Fibroblast of skin of back (primary cell): ENCODE measurements around the gene RXRG.

Experiments used
- DNase-seq: peaks from one replicate; pipeline ENCODE4 v3.0.0-alpha.2; 2013

Gene RXRG

DNA sequence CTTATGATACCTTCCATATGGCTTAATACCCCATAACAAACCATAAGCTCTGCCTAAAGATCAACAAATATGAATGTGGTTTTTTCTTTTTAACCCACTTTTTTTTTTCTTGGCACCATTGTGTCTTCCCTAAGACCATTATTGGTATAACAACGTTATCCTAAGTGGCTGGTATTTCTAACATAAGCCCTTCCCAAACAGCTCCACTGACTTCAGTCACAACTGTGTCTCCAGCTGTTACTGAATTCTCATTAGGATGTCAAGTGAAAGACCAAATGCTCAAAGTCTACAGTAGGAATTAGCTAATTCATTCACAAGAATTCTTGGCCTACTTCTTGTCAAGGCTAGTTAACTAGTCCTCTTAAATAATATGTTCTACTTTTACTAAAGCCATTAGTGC lies 4.2 kb upstream of the RXRG start:
- no peak for DNase-seq

DNA sequence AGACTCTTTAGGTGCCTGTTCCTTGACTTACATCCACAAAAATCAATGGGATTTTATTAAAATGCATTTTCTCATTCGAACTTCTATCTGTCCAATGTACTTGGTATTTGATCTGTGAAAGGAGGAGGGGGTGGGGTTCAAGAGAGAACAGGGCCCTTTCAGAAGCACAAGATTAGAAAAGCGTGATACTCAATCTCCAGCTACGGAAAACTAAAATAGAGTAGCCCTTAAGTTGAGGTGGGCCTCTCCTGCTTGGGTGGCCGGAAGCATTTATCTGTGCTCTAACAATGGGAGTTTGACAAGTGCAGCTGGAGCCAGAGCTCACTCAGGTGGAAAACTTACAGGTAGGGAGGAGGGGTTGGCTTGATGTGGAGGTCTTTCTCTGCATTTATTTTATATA lies 462 bp upstream of the RXRG start:
- DNase-seq = no peak

DNA sequence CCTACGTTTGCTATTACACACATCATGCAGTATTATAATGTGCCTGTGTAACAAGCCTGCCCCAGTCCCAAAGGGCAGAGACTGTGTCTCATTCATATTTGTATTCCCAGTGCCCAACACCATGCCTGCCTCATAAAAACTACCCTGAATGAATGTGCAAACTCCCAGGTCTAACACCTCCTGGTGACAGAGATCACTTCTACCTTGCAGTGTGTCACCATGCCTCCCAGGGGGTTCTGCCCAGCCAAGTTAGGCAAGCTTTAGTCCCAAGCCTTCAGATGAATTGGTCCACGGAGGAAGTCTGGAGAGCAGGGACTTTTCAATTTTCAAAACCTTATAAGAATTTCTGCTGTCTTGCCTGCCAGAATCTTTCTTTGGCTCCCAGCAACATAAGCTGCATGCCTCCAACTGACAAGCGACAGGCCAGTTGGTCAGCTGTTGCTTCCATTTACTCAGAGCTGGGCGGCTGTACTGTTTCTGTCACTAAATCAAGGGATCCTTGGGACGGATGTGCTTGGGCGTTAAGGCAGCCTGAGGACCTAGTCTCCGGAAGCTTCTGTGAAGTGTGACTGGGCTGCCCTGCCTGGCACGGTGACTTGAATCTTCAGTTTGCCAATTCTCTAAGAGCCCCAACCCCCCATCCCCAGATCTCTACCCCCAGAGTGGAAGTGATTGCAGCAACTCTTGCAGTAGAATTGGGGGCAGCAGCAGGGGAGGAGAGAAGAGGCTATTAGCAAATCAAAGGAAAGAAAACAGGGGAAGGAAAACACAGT lies 1.2 kb downstream of the RXRG start:
- DNase-seq = no peak

DNA sequence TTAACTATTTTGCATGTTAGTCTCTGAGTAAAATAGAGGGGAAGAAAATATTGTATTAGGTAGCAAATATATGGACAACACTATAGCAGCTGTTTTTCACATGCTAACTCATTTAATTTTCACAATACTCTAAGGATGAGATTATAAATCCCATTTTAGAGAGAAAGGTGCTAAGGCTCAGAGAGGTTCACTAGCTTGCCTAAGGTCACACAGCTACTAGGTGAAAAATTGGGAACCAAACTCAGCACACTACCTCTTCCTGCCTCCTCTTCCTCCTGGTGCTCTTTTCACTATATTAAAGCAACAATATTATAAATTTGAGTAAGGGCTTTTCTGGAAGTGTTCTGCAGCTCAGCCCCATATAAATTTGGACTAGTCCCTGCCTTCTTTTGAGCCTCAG lies 2.3 kb downstream of the RXRG start:
- no peak for DNase-seq

DNA sequence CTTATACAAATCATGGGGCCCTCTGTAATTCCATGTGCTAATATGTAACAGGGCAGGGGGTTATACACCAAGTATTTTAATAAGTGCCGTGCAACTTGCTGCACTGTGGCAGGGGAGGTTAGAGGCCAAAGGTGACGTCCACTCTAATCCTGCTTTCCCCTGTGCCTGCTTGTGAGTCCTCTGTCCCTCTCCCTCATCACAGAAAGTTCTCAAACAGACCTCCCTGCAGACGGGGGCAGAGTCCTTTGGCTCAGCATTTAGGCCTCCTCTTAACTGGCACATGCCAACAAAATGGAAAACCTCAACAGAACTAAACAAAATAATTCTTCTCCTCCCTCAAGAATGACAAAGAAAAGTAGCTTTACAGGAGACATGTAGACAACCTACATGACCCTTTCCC lies 2.9 kb downstream of the RXRG start:
- no peak for DNase-seq

DNA sequence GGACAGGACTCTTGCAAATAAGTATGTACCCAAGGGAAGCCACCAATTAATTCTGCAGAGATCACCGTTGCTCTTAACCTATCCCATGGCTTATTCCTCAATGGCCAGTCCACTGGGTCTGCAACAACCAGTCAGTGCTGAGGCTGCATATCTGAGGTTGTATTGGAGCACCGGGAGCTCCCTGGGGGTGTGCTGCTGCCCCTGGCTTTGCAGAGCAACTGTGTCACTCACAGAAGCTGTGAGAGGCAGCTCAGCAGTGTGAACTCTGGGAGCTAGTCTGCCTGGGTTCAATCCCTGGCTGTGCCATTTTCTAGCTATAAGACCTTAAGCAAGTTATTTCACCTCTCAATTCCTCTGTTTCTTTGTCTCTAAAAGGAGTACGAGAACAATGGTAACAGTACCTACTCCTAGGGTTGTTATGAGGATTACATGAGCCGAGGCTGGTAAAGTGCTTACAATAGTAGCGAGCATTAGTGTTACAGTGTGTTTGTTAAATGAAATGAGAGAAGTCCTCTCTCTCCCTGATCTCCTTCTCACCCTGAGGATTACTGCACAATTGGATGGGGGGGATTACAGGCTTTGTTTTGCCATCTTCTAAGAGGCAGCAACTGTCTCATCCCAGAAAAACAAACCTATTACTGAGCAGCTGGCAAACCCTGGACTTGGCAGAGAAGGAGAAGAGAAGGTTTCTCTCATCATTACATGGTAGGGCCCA lies 3.6 kb downstream of the RXRG start:
- no peak for DNase-seq

DNA sequence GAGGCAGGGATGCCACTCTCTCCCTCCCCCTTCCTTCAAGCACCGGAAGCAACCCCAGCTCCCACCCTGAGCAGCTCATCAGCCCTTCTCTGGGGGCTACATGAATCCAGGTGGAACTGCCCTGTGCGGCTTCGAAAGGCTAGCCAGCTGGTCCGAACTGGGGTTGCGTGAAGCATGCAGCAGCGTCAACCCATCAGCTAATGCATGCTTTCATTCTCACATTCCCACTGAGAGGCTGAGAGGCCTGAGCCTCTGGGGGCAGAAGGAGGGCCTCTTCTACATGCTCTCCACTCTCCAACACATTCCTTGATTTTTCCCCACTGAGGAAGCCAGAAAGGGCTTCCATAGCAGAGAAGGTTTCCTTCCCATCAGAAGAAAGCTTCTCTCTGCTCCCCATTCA lies 5.6 kb downstream of the RXRG start:
- DNase-seq = no peak

DNA sequence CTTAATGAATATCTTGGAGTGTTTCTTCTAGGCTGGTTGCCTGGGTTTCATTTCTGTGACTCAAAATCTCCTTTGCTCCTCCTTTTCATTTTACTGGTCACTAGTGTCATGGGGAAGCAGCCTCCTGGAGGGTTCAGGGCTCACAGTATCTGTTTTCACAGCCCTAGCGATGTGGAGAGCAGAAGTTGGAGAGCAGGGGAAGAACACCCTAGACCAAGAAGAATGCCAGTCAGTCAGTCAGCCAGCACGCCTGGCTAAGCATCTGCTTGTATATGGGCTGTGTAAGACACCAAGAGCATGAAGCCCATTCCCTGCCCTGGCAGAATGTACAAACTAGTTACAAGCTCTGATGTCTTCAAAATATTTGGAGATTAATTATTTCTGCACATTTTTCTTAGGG lies 7.9 kb downstream of the RXRG start:
- DNase-seq = no peak

DNA sequence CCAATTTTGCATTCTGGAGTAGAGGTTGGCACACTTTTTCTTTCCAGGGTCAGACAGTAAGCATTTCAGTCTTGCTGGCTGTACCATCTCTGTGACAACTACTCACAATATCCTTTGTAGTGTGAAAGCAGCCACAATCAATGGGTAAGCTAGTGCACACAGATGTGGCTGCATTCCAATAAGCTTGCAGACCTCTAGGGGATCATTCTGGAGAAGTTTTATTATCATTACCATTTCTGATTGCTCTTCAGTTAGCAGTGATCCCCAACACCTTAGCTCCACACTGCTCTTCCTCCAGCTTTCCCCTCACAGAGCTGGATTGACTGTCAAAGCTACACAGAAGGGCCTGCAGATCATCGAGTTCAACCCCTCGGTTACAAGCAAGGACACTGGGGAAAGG lies 9.1 kb downstream of the RXRG start:
- DNase-seq = no peak

DNA sequence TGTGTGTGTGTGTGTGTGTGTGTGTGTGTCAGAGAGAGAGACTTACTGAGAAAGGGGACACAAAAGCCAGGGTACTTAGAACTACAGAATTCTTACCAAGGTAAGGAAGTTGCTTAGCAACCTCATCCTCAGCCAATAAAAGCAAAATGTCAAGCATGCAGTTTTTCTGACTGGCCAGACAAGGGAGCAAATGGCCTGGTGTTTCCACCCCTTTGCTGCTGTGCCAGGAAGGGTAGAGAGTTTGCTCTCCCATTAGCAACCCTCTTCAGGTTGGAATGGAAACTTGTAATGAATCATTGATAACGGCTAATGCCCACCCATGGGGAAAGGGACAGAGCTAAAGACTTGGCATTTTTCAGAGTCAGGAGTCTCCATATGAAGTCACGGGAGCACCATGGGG lies 10.6 kb downstream of the RXRG start:
- DNase-seq = no peak

DNA sequence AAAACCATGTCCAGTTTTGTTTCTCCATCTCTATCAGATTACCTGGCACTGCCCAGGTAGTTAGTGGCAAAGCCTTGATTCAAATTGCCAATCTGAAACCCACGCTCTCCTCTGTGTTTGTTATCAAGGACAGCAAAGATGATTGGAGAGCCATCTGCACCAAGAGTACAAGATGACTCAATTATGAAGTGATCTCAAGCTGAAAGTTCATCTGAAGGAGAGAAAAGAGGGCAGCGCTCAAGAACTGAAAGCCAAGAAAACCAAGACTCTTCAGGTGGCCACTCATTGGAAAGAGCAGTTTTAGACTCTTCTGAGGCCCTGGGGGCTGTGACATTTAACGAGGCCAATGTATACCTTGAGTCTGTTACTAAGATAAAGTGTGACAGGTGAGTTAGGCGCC lies 13.8 kb downstream of the RXRG start:
- DNase-seq = no peak

DNA sequence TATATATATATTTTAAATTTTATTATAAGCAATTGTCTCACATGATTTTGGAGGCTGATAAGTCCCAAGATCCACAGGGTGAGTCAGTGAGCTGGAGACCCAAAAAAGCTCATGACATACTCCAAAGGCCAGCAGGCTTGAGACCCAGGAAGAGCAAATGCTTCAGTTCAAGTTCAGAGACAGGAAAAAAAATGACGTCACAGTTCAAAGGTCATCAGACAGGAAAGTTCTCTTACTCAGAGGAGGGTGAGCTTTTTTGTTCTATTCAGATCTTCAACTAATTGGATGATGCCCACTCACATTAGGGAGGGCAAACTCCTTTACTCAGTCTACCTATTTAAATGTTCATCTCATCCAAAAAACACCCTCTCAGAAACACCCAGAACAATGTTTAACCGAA lies 18.2 kb downstream of the RXRG start:
- DNase-seq = no peak

DNA sequence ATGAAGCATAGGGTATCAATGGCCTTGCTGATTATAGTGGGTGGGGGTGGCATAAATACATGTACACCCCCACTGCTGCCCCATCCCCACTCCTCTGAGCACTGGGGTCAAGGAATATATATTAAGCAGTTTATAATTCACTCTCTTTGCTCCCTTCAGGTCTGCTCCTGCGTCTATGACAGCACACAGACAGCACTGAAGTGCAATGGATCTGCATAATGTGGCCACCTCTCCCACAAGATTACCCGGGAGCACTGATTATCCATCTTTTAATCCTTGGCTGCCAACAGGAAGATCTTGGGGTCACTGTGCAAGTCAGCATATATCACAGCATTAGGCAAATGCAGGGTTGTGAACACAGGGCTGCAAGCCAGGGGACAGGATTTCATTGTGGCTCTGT lies 19.3 kb downstream of the RXRG start:
- no peak for DNase-seq

DNA sequence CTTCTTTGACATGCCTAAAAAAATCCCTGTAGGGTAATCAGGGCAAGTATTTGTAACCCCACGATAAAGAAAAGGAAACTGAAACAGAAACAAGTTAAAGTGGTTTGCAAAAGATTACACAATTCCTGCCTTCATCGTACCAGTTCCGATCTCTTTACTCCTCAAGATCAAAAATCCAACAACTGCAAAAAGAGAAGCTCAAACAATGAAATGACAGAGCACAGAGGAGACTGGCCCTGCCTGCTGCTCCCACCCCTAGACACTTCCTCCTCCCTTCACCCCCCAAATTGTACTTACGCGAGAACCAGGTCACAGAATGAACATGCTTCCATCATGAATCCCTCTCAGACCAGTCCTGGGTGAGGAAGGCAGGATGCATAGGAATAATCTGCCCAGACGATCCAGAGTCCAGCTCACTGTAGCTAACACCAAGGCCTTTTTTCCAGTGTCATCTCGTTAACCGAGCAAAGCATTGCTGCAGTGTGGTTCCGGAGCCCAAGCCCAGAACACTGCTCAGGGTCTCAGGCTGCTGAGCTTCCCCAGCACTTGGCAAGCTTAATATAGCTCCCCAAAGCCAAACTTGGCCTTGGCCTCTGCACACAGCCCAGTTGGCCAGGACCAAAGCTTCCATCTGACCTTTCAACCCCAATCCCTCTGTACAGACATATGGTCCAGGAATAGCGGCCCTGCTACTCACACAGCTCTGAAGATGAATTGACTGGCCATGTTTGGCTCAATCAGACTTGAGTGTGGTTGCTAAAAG lies 20.3 kb downstream of the RXRG start:
- DNase-seq = no peak

DNA sequence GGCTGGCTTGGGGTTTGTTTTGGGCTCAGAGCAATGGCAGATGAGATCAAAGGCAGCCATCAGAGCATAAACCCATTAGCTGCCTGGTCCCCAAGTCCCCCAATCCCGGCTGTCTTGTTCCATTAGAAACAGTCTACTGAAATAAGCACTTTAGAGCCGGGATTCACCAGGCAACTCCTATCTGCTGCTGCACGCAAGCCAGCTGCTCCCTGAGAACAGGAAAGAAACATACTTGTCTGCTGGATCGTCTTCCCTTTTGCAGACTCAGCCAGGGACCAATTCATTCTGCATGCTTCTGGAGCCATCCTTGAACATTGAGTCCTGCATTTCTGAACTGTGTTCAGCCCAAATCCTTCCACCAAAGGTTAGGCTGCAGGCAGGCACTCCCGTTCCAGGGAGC lies 21.8 kb downstream of the RXRG start:
- no peak for DNase-seq

DNA sequence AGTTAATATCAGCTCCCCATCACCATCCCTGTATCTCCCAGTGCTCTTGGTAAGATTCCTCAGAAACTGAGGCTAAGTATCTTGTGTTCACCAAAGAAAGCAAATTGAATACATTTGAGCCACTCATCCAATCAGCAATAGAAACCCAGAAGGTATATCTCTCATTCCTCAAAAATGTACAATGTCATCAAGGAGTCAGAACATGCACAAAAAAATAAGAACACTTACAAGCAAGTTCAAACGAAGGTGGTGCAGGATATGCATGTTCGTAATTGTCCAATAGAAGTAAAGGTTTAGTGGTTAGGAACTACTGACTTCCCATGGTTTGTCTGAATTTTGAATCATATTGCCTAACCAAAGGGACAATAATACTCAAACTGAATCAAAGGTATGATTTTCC lies 24.3 kb downstream of the RXRG start:
- no peak for DNase-seq

DNA sequence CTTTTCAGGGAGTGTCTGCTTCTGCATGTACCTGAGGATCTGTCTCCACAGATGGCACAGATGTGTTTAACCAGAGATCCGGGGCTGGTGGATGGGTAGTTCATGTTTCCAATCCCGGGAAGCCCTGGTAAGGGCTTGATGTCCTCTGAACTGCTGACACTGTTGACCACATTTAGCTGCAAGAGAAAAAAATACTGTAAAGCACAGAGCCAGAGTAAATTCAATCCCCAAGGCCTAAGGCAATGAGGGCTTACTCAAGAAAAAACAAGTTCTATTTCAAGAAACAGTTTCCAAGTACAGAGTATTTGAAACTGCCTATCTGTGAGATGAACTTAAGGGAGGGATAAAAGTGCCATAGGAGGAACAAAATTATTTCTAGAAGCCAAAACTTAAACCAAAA lies 25.1 kb downstream of the RXRG start:
- no peak for DNase-seq

DNA sequence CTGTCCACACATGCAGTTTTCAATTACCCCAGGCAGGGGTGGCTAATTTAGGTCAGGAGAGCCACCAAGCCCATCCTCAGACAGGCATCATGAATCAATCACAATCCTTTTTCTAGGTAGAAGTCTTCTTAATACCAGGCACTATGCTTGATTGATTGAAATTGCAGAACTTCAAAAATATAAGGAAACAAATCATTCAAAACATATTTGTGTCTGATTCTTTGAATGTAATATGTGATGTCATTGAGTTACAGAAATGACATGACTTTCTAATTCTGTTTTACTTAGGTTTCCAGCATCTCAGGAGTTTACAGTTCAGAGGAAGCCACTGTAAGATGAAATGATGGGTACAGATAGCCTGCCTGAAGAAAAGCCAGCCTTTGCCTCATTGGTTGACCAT lies 26.7 kb downstream of the RXRG start:
- no peak for DNase-seq

DNA sequence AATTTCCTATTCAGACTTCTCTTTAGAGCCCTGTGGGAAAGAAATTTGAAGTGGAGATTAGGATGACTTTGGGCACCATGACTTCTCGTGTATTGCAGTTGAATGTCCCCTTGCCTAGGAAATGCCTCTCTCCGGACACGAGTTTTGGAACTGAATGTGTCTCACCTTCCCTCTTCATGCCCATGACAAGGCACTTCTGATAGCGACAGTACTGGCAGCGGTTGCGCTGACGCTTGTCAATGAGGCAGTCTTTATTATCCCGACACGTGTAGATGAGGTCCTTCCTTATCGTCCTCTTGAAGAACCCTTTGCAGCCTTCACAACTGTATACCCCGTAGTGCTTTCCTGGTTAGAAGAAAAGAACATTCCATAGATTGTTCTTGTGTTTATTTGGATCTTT lies 28.1 kb downstream of the RXRG start:
- DNase-seq = no peak

DNA sequence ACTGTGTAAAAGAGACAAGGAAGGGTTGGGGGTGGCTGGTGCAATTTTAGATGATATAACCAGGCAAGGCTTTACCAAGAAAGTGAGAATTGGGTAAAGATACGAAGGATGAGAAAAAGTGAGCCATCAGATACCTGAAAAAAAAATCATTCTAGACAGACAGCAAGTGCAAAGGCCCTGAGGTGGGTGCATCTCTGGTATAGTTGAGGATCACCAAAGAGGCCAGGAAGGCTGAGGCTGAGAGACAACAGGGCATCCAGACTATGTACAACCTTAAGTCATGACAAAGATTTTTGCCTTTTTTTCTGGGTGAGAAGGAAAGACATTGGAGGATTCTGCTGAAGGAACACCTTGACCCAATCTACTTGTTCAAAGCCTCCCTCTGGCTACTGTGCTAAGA lies 29.9 kb downstream of the RXRG start:
- no peak for DNase-seq

DNA sequence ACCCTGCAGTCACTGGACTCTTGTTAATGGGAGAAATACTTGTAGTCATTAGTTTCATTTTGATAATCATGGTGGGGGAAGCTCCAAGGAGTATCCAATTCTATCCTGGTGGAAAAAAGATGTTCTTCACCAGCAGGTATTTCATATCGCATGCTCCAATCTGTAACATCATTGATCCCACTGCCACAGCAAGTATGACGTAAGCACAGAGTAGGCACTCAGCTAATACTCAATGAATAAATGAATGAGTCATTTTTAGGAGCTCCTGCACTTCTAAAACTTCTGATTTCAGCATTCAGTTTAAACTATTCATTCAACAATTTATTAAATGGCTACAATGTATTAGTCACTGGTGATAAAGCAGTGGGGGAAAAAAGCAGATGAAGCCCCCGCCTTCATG lies 30.3 kb downstream of the RXRG start:
- no peak for DNase-seq

DNA sequence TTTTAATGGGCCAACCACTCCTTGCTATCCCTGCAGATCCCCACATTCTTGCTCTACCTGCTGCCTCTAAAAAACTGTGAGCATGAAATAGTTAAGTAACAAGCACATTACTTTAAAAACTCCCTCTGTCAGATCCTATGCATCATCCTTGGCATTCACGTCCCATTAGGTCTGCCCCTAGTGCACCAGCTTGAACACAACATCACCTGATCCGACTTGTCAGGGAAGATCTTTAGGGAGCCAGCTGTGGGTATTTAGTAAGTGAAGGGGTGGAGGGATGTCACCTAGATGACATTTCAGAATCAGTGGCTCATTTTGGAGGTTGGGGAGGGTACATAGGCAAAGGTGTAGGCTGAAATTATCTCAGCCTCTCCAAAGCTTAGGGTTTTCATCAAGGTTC lies 33.5 kb downstream of the RXRG start:
- DNase-seq = no peak

DNA sequence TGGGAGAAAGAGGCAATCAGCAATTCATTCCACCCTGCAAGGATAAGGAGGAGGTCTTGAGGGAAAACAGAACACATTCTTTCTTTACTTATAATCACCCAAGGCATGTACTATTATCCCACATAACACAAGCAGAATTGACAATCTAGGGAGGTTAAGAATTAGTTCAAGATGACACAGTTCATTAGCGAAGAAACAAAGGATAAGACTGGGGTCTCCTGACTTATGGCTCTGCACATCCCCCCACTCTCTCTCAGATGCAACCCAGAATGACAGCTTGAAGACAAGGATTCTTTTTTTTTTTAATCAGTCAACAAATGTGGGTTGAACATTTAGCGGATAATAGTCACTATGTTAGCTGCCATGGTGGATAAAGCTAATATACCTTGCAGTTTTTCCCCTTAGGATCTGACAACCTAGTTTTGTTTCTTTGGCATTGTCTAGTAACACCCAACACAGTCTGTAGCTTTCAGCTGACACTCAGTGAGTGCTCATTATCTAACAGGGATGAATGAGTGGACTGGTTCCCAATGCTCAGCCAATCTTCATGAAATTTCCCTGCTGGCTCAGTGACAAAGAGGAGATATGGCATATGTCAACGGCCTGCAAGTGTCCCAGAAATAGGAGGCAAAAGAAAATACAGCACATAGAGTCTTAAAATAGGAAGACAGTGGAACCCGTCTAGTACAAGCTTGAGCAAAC lies 35.1 kb downstream of the RXRG start:
- no peak for DNase-seq
